ENCODE measurements around the gene FREY1.
A peak's percentile ranks its signal among the peaks of the same experiment; 100 is the strongest.
"Not testable (repeated sequence)": the region's sequence is repeated elsewhere in the genome, so short reads cannot be mapped to it uniquely, and the experiment has no call there.

FREY1 gene

DNA sequence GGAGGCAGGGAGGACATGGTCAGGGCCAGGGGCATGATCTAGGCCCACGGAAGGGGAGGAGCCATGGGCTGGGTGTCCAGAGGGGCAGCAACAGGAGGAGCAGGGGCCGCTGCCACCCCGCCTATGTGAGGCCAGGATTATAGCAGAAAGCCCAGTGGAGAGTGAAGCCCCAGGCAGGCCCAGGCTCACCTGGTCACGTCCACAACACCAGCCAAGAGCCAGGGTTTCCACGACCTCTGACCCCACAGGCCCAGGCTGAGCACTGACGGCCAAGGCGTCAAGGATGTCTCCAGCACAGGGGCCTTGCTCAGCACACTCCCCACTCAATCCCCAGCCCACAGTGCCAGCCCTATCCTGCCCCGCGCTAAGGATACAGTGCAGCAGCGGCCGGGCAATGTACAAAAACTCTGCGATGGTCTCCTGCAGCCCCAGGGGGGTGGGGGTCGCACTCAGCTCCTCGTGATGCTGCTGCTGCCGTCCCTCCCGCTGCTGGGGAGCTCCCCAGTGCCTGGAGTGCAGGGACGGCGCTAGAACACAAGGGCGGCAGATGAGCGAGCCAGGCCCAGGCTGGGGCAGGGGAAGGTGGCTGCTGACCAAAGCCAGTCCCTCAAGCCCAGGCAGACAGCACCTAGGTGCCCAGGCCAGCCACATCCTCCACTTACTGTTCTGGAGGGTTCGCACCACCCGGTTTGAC, 7.0 kb upstream of the FREY1 start:
- no peak for DNase-seq (ENCODE audit: low read depth)

DNA sequence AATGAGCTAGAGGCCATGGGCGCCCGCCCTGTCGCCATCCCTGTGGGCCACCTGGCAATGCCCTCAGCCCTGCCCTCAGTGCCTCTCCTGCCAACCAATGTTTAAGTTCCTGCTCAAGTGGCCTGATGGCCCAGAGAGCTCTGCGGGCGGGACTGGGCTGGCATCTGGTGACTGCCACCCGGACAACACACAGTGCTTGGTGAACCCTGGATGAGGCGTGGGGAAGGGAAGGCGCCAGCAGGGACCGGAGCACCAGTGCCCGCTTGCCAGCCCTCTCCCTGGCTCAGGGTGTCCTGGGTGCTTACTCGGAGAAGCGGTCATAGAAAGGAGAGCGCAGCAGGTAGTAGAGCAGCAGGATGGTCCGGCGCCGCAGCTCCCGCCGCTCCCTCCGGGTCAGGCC, 6.4 kb upstream of the FREY1 start:
- DNase-seq (ENCODE audit: low read depth): no peak

DNA sequence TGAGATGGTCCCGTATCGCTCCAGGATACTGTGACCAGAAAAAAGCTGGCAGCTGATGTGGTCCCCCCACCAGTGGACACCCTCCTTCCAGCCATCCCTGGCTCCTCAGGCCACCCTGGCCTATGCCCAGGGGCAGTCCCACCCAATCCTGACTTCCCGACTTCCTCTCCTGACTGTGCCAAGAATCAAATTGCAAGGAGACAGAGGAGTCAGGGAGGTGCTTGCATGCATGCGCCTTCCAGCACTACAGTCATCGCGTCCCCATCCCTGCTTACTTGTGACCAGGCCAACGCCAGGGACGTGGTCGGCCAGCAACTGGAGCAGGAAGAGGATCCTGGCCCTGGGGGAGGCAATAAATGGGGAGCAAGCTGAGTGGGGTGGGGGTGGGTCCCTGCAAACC, 3.6 kb upstream of the FREY1 start:
- no peak for DNase-seq (ENCODE audit: low read depth)

DNA sequence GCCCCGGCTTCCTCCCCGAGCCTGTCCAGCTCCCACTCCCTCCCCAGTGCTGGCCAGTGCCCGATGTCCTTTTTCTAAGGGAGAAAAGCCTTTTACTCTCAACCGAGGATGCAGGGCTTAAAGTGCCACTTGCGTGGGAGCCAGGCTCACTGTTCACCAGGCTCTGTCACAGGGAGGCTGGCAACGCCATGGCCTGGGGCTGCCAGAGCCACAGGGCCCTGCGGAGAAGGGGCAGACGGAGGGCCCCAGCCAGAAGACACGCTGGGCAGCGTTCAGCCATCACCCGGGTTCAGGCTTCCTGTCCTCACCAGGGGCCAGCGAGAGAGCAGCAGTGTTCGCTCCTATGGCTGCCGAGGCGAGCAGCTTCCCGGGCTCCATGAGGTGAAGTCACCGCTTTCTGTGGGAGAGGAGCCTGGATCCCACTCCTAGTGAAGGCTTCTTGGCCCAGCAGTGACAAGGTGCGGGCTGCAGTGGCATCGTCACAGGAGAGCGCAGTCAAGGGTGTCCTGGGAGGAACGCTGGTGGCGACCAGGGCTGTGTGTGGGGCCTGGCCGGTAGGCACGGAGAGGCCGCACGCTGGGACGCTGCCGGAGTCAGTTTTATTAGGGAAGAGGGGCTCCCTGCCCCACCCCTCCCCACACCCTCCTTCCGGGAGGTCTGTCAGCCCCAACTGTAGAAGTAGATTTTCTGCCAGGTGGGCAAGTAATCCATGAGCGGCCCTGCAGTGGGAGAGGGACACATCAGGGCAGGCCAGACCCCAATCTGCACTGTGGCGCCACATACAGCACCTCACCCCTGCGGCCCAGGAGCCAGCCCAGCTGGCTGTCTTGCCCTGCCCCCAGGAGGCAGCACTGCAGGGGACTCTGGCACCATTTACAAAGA, 2.8 kb upstream of the FREY1 start:
- no peak for DNase-seq (ENCODE audit: low read depth)

DNA sequence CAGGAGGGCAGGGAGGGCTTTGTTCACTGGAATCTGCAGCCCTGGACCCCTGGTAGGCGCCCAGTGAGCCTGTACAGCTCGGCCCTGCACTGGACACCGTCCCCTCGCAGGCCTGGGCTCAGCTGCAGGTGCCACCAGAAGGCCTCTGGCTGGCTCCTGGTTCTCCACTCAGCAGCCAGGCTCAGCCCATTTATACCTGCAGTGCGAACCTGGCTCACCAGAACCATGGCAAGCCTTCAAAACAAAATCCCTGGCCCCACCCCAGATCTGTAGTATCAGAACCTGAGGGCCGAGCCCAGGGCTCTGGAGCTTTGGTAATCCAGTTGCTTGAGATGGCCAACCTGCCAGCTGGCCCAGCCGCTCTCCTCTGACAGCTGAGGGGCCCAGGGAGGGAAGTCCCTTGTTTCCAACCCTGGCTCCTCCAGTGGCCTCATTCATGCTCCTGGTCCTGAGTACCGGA, 870 bp upstream of the FREY1 start:
- DNase-seq (ENCODE audit: low read depth): no peak

DNA sequence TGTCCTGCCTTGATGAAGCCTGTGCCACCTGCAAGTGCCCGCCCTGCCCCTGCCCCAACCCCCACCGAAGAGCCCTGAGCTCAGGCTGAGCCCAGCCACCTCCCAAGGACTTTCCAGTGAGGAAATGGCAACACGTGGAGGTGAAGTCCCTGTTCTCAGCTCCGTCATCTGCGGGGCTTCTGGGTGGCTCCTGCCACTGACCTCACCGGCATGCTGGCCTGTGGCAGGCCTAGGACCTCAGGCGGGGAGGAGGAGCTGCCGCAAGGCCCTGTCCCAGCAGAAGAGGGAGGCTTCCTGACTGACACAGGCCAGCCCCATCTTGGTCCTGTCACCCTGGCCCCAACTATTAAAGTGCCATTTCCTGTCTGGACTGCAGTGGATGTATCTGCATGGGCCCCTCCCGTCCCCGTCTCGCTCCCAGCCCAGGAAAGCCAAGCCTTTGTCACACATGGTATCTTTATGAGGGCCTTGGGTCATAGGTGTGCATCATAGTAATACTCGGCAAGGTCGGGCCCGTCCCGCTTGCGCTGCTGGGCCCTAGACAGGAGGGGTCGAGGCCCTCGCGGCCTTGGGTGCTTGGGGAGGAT, 882 bp downstream of the FREY1 start:
- no peak for DNase-seq (ENCODE audit: low read depth)

DNA sequence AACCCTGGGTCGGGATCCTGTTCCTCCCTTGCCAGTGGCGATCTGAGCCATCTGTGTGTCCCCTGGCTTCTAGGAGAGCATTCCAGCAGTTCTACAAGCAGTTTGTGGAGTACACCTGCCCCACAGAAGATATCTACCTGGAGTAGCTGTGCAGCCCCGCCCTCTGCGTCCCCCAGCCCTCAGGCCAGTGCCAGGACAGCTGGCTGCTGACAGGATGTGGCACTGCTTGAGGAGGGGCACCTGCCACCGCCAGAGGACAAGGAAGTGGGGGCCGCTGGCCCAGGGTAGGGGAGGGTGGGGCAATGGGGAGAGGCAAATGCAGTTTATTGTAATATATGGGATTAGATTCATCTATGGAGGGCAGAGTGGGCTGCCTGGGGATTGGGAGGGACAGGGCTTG, 1.5 kb downstream of the FREY1 start:
- DNase-seq (ENCODE audit: low read depth): not testable (repeated sequence)

DNA sequence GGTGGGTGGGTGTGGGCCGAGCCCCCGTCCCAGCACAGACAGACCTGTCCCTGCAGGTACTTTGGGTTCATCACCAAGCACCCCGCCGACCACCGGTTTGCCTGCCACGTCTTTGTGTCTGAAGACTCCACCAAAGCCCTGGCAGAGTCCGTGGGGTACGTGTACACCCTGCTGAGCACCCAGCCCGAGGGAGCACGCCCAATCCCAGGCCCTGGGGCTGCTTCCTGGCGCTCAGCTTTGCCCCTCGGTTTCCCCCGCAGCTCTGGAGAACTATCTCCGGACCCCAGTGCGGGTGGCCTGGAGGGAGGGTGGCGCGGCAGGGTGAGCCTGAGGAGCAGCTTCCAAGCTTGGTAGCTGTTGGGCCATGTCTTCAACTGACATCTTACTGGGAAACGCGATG, 2.0 kb downstream of the FREY1 start:
- no peak for DNase-seq (ENCODE audit: low read depth)

DNA sequence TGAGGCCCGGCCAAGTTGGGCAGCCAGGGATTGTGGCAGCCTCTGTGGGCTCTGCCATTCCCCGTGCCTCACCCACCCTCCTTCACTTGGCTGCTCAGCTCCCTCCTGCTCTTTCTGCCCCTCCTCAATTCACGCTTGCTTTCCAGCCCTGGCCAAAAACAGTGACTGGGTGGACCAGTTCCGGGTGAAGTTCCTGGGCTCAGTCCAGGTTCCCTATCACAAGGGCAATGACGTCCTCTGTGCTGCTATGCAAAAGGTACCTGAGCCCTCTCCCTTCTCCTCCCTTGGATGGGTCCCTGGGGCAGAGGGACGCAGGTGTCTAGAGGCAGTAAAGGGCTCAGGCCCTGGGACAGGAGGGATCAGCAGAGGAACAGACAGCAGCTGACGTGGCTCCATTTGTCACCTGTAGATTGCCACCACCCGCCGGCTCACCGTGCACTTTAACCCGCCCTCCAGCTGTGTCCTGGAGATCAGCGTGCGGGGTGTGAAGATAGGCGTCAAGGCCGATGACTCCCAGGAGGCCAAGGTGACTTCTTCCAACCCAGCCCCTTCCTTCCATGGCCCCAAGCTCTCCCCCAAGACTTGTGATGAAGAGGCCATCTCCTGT, 2.7 kb downstream of the FREY1 start:
- DNase-seq (ENCODE audit: low read depth): no peak

DNA sequence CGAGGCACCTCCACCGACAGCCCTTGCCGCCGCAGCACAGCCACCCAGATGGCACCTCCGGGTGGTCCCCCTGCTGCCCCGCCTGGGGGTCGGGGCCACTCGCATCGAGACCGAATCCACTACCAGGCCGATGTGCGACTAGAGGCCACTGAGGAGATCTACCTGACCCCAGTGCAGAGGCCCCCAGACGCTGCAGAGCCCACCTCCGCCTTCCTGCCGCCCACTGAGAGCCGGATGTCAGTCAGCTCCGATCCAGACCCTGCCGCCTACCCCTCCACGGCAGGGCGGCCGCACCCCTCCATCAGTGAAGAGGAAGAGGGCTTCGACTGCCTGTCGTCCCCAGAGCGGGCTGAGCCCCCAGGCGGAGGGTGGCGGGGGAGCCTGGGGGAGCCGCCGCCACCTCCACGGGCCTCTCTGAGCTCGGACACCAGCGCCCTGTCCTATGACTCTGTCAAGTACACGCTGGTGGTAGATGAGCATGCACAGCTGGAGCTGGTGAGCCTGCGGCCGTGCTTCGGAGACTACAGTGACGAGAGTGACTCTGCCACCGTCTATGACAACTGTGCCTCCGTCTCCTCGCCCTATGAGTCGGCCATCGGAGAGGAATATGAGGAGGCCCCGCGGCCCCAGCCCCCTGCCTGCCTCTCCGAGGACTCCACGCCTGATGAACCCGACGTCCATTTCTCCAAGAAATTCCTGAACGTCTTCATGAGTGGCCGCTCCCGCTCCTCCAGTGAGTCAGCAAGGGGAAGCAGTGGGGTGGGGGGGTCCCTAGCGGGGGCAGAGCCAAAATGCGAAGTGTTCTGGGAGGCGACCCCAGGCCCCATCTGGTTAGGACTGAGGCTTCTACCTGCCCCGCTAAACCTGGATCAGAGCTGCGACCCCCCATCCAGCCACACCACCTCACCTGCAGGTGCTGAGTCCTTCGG, 4.4 kb downstream of the FREY1 start:
- no peak for DNase-seq (ENCODE audit: low read depth)

DNA sequence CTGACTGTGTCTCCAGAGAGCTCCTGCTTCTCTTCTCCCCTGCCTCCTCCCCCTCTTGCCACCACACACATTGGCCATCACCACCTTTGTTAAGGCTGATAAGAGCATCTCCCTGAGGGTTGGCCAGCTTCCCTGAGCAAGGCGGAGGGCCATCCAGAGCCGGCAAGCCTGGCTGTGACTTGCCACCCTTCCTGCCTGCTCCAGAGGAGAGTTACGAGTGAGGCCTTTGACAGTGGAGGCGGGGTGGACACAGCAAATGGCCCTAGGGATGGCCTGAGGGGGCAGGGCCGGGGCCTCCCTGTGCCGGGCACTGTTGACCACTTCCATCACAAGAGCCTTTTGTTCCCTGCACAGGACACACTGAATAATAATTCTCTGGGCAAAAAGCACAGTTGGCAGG, 5.4 kb downstream of the FREY1 start:
- no peak for DNase-seq (ENCODE audit: low read depth)

DNA sequence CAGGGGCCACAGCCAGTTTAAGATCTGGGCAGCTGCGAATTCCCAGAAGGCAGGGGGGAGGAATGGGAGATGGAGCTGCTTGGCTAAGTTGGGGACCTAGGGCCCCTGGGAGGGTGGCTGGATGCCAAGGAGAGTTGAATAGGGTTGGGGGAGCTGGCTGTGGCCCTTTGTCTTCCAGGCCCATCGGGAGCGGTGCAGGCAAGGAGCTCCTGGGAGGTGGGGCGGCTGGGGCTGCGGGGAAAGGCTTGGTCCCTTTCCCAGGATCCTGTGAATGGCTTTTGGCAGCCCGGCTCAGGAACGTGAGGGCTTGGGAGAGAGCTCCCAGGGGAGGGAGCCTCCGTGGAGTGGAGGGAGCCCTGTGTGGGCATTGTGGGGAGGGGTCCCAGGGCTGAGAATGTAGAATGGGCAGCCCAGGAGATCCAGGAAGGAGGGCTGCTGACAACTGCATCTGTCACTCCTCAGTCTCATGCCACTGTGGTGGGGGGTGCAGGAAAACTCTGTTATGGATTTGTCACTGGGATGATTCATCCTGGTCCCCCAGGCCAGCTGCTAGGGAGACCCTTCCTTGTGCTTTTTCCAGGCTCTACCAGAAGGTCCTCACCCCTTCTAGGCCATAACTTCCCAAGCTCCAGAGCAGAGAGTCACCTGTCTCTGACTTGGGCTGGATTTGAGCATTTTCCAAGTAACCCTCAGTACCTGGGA, 6.0 kb downstream of the FREY1 start:
- DNase-seq (ENCODE audit: low read depth): no peak

DNA sequence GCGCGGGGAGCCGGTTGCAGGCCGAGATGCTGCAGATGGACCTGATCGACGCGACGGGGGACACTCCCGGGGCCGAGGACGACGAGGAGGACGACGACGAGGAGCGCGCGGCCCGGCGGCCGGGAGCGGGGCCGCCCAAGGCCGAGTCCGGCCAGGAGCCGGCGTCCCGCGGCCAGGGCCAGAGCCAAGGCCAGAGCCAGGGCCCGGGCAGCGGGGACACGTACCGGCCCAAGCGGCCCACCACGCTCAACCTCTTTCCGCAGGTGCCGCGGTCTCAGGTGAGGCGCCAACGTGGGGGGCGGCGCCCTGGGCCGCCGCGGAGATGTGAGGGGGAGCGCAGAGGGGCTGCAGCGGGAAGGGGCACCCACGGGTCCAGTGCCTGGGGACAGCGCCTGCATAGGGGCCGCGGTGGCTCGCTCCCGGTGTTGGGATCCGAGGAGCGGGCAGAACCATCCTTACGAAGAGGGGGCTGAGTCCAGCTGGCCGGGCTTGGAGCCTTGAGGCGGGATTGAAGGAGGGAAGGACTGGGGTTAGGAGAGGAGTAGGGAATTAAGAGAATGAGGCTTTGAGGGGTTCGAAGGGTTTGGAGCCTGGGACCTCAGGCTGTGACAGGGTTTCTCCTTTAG, 6.8 kb downstream of the FREY1 start:
- DNase-seq (ENCODE audit: low read depth): not testable (repeated sequence)

DNA sequence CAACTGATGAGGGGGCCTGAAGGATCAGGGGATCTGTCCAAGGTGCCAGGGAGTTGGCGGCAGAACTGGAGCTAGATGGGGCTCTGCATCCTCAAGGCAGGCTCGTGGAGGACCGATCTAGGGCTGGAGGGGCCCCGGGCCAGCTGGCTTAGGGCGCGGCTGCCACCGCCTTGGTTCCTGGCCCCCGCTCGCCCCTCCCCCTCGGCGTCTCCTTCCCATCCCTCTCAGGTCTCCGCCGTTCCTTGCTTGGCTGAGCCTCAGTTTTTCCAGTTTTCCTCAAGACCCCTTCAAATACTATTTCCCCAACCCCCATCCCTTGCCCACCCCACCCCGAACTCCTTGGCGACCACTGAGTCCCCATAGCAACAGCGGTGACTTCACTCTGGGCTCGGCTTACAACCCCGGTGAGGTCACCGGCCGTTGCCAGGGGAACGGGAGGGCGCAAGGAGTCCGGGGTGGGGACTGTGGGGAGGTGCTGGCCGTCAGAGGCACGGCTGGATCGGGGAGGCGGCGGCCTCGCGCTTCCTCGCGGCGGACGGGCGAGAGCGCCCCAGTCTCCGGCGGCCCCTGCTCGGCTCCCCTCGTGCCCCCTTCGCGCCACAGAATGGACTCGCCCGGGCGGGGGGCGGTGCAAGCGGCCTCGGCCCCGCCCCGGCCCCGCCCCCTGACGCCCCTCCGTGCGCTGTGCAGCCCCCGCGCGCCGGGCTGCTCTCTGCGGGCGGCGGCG, 7.5 kb downstream of the FREY1 start:
- DNase-seq (ENCODE audit: low read depth): peak; percentile 88

DNA sequence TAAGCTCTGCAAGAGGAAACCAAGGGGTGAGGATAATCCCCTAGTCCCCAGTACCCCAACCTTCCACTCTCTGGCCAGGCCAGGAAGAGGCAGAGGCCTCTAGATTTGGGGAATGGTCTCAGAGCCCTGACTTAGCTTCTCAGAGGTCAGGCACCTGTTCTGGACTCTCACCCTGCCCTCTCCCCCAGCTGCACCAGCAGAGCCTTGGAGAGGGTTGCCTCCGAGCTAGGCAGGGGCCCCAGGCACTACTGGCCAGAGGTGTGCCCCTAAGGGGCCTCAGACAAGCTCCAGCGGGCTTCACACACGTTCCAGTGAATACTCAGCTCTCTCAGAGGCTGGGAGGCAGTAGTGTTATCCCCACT, 8.0 kb downstream of the FREY1 start:
- no peak for DNase-seq (ENCODE audit: low read depth)

DNA sequence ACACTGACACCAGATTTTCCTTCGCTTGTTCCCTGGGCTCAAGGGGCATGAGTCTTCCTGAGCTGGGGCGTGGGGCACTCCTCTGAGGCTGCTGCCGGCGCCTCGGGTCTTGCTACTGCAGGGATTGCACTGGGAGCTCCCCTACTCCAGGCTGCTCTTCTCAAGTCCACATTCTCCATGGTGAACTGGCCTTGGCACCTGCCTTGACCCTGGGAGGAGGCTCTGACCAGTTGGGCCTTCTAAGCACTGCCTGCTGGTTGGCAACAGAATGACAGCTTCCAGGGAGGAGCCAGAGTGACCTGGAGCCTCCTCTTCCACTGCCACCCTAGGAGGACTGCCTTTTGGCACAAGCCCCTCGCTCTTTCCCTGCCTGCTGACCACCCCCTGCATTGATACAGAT, 9.5 kb downstream of the FREY1 start:
- no peak for DNase-seq (ENCODE audit: low read depth)

DNA sequence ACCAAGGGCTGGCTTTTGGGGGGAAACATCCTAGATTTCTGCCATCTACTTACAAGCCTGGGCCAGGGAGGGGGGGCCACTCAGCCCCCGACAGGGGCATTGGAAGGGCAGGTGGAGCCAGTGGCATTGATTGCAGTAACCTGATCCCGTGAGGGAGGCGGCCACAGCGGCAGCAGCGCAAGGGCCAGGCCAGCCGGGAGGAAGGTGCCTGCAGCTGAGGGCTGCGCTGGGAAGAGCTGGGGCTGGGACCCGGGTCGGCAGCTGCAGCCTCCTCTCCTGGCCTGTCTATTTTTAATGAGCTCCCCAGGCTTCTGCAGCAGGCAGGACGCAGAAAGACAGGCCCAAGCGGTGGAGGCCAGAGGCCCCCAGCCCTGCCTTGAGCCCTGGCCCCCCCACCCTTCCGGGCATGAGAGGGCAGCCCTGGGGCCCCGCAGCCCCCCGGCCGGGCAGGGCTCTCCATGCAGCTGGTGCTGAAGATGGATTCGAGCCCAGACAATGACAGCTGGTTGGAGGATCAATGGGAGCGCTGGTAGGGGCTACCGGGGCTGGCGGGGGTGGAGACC, 10.6 kb downstream of the FREY1 start:
- peak; percentile 12 for DNase-seq (ENCODE audit: low read depth)

DNA sequence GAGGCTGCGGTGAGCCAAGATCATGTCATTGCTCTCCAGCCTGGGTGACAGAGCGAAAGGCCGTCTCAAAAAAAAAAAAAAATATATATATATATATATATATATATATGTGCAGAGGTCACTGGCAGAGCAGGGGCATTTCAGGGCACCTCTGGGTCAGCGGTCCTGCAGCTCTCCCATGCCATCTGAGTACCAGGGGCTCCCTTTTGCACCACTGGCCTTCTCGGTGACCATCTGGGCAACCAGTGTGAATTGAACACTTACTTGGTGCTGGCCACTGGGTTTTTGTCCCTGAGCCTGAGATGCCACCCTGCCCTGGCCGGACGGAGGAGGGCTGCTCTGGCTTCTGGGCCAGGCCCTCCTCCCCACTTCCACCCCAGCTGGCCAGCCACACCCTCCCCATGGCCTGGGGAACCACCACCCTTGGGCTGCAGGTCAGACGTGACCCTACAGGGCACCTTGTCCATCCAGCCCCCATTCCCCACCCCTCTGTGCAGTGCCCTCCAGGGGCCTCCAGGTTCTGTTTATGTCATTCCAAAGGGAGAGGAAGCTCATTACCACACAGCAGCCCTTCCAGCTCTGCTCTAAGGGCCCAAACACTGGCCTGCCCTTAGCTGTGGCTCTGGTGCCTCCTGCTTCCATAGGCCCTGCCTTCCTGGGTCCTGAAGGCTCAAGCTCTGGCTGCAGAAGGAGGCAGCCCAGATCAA, 11.4 kb downstream of the FREY1 start:
- DNase-seq (ENCODE audit: low read depth): no peak

Data from iris pigment epithelial cell (primary cell).